Measurements from ENCODE around the gene GGA3. TPM values are rescaled to one million over a fixed set of nuclear protein-coding genes. Genes with fewer than 3 reads are reported as not detected.
"Not testable (repeated sequence)": the region's sequence is repeated elsewhere in the genome, so short reads cannot be mapped to it uniquely, and the experiment has no call there.

GGA3 gene, protein sequence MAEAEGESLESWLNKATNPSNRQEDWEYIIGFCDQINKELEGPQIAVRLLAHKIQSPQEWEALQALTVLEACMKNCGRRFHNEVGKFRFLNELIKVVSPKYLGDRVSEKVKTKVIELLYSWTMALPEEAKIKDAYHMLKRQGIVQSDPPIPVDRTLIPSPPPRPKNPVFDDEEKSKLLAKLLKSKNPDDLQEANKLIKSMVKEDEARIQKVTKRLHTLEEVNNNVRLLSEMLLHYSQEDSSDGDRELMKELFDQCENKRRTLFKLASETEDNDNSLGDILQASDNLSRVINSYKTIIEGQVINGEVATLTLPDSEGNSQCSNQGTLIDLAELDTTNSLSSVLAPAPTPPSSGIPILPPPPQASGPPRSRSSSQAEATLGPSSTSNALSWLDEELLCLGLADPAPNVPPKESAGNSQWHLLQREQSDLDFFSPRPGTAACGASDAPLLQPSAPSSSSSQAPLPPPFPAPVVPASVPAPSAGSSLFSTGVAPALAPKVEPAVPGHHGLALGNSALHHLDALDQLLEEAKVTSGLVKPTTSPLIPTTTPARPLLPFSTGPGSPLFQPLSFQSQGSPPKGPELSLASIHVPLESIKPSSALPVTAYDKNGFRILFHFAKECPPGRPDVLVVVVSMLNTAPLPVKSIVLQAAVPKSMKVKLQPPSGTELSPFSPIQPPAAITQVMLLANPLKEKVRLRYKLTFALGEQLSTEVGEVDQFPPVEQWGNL
- total RNA-seq = 100 to 1,000 TPM in 1 of 2 donors, 10 to 100 TPM in 1; 77.3 to 111 TPM

GRCh38 chr17:75261336-75262111 is at the start of gene GGA3, which contains the start of gene MRPS7:
TSS of gene GGA3 (minus strand) at chr17:75261606. CDS start at chr17:75261587, 19 bp downstream.
TSS of gene MRPS7 (plus strand) at chr17:75261879. CDS start at chr17:75261901, 22 bp downstream.
- peak; percentile 94 to 96 for ATAC-seq
- H3K36me3 Mint-ChIP-seq = peaks cover 6% of the 10 kb centered on the region
- H3K4me1 Mint-ChIP-seq (ENCODE audit: low read depth in 2 of 2) = peaks cover 44% of the 10 kb centered on the region in 2 donors

DNA sequence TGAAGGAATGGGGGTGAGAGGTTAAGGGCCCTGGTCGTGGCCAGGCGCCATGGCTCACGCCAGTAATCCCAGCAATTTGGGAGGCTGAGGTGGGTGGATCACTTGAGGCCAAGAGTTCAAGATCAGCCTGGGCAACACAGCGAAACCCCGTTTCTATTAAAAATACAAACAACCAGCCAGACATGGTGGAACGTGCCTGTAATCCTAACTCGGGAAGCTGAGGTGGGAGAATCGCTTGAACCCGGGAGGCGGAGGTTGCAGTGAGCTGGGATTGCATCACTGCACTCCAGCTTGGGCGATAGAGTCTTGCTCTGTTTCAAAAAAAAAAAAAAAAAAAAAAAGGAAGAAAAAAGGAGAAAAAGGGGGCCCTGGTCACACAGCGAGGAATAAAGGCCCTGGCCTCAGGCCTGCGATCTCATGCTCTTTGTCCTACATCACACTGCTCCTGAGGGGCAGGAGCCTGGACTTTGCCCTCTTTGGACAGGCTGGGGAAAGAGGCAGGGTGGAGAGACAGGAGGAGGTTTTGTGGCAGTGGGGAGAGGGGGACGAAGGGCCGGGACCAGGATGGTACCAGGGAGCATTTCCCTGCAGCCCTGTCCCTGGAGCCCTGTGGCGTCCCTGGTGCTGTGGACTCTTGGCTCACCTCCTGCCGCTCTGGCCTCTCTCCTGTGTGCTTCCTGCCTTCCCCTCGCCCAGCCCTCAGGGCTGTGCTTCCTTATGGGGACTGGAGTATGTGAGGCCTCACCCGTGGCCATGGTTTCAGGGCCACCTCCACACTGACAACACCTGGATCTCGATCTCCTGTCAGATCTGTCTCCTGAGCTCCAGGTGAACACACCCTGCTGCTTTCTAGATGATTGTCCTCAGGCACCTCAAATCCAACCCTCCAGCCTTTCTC is 47.6 kb upstream of the GGA3 start:
- Mint-ChIP-seq H3K4me3 (no peak overlapping the region), H3K27me3 (no peaks in the 10 kb centered on the region), H3K27ac (peak overlapping the region in 1 of 2 donors; percentile 3), H3K4me1 (ENCODE audit: low read depth in 2 of 2) (peaks cover 5 to 11% of the 10 kb centered on the region in 2 donors), H3K36me3 (no peaks in the 10 kb centered on the region), H3K9me3 (no peaks in the 10 kb centered on the region)
- no peak for DNase-seq (ENCODE audit: low spot score)
- no peak for ATAC-seq

More at GRCh38 chr17:75261336-75262111, at the start of gene GGA3, which contains the start of gene MRPS7:
- no peaks in the 10 kb centered on the region for H3K27me3 Mint-ChIP-seq
- H3K27ac Mint-ChIP-seq = peak within 1 kb of the TSS; percentile 99 to 100
- peak; percentile 96 for DNase-seq (ENCODE audit: low spot score)
- H3K9me3 Mint-ChIP-seq = no peaks in the 10 kb centered on the region
- H3K4me3 Mint-ChIP-seq = peak within 1 kb of the TSS; percentile 100

- no peak for ATAC-seq
Observed at GRCh38 chr17:75307957-75308731, 46.7 kb upstream of the GGA3 start.

GRCh38 chr17:75301502-75302206 is 40.2 kb upstream of the GGA3 start:
- ATAC-seq (no peak), DNase-seq (ENCODE audit: low spot score) (no peak)
- peaks cover 2 to 7% of the 10 kb centered on the region in 2 donors for H3K4me1 Mint-ChIP-seq (ENCODE audit: low read depth in 2 of 2)

More at GRCh38 chr17:75307957-75308731, 46.7 kb upstream of the GGA3 start:
- Mint-ChIP-seq H3K36me3 (no peaks in the 10 kb centered on the region), H3K27ac (peak overlapping the region in 1 of 2 donors; percentile 5), H3K27me3 (no peaks in the 10 kb centered on the region), H3K9me3 (no peaks in the 10 kb centered on the region), H3K4me1 (ENCODE audit: low read depth in 2 of 2) (peaks cover 0 to 6% of the 10 kb centered on the region in 2 donors), H3K4me3 (no peak overlapping the region)
- DNase-seq (ENCODE audit: low spot score) = no peak

GRCh38 chr17:75301049-75301448 is 39.6 kb upstream of the GGA3 start:
- no peaks in the 10 kb centered on the region for H3K9me3 Mint-ChIP-seq
- no peaks in the 10 kb centered on the region for H3K27me3 Mint-ChIP-seq
- no peak overlapping the region for H3K4me3 Mint-ChIP-seq
- DNase-seq (ENCODE audit: low spot score) (no peak), ATAC-seq (peak in 1 of 2 donors; percentile 17)
- peaks cover 2 to 7% of the 10 kb centered on the region in 2 donors for H3K4me1 Mint-ChIP-seq (ENCODE audit: low read depth in 2 of 2)
- peak overlapping the region; percentile 12 to 26 for H3K27ac Mint-ChIP-seq
- H3K36me3 Mint-ChIP-seq = no peaks in the 10 kb centered on the region

More at GRCh38 chr17:75301502-75302206, 40.2 kb upstream of the GGA3 start:
- H3K4me3 Mint-ChIP-seq = no peak overlapping the region
- H3K9me3 Mint-ChIP-seq = no peaks in the 10 kb centered on the region
- no peaks in the 10 kb centered on the region for H3K27me3 Mint-ChIP-seq
- no peak overlapping the region for H3K27ac Mint-ChIP-seq
- no peaks in the 10 kb centered on the region for H3K36me3 Mint-ChIP-seq

DNA sequence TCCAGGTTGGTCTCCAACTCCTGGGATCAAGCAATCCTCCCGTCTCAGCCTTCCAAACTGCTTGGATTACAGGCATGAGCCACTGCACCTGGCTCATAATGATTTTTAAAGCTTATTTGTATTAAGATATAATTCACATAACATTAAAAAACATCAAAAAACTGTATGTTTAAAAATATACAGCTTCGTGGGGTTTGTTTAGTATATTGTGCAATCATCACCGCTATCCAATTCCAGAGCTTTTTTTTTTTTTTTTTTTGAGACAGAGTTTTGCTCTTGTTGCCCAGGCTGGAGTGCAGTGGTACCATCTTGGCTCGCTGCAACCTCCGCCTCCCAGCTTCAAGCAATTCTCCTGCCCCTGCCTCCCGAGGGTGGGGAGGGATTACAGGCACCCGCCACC is 38.9 kb upstream of the GGA3 start:
- Mint-ChIP-seq H3K27me3 (no peaks in the 10 kb centered on the region), H3K27ac (peak overlapping the region in 1 of 2 donors; percentile 26), H3K4me3 (no peak overlapping the region), H3K4me1 (ENCODE audit: low read depth in 2 of 2) (peaks cover 4 to 14% of the 10 kb centered on the region in 2 donors), H3K36me3 (no peaks in the 10 kb centered on the region), H3K9me3 (no peaks in the 10 kb centered on the region)
- DNase-seq (ENCODE audit: low spot score) = no peak
- no peak for ATAC-seq

DNA sequence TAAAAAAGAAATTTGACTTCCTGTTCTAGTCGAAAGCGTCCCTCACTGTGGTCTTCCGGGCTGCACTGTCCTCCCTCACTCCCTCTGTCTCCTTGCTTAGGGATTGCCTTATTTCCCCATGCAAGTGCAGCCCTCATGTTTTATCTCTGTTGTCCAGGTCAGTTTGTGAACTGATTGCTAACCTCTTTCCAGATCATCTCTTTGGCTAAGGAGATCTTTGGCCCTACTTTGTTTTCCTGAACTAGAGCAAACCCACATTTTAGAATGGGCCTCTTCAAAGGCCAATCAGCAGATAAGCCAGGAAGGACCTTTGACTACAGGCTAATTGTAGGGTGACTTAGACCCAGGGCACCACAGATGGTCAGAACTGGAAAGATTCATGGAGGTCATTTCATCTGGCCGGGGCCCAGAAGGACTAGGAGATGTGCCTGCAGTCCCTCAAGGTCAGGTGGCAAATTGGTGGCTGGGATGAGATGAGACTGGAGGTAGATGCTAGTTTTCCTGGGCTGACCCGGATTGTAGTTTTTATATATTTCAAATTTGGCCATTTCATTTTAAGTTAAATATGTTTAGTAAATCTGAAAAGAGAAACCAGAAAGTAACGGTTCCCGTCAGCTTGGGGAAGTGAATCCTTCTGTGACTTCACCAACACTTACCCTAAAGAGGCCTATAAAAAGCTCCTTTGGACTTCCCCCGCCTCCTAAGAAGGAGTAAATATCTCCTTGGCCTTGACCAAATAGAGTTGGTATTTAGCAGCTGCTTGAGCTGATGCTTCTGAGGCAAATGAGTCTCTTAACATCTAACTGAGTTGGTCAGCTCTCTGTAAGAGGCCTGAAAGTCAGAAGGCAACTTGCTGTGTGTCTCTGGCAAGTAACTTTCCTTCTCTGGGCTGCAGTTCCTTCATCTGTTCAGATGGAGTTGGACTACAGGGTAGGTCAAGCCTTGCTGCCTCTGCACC is 34.1 kb upstream of the GGA3 start:
- ATAC-seq (peak; percentile 88 to 91), DNase-seq (ENCODE audit: low spot score) (peak; percentile 65)
- Mint-ChIP-seq H3K4me1 (ENCODE audit: low read depth in 2 of 2) (peaks cover 9 to 22% of the 10 kb centered on the region in 2 donors), H3K27ac (peak overlapping the region; percentile 87 to 94), H3K9me3 (no peaks in the 10 kb centered on the region), H3K27me3 (no peaks in the 10 kb centered on the region), H3K36me3 (no peaks in the 10 kb centered on the region), H3K4me3 (peak overlapping the region; percentile 81)

GRCh38 chr17:75292810-75293448 is 31.5 kb upstream of the GGA3 start:
- peak overlapping the region in 1 of 2 donors; percentile 51 for H3K27ac Mint-ChIP-seq
- DNase-seq (ENCODE audit: low spot score); H3K36me3 Mint-ChIP-seq; ATAC-seq; H3K27me3 Mint-ChIP-seq; H3K9me3 Mint-ChIP-seq; H3K4me3 Mint-ChIP-seq: not testable (repeated sequence)
- peaks cover 22 to 31% of the 10 kb centered on the region in 2 donors for H3K4me1 Mint-ChIP-seq (ENCODE audit: low read depth in 2 of 2)

DNA sequence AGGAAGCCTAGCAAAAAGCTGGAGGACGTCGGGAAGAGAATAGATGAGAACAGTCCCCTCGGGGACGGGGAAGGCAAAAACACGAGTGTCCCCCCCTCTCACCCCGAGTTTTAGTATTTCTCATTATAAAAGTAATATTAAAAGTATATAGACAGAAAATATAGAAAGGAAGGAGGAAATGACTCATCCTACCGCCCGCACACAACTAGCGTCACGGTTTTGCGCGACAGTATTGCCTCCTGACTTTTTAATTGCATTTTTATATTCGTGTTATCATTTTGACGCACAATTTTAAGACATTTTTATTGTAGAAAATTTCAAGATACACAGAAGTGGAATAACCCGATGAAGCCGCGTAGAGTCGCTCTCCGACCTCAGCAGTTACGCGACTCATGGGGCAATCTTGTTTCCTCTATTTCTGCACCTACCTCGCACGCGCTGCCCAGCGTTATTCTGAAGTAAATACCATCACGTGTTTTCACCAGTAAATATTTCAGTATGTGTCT is 28.5 kb upstream of the GGA3 start:
- Mint-ChIP-seq H3K36me3 (peaks cover 5% of the 10 kb centered on the region), H3K4me3 (peak overlapping the region; percentile 99), H3K27me3 (no peaks in the 10 kb centered on the region), H3K9me3 (no peaks in the 10 kb centered on the region), H3K27ac (peak overlapping the region; percentile 99), H3K4me1 (ENCODE audit: low read depth in 2 of 2) (peaks cover 15 to 18% of the 10 kb centered on the region in 2 donors)
- ATAC-seq (peak; percentile 25 to 35), DNase-seq (ENCODE audit: low spot score) (peak; percentile 67)

DNA sequence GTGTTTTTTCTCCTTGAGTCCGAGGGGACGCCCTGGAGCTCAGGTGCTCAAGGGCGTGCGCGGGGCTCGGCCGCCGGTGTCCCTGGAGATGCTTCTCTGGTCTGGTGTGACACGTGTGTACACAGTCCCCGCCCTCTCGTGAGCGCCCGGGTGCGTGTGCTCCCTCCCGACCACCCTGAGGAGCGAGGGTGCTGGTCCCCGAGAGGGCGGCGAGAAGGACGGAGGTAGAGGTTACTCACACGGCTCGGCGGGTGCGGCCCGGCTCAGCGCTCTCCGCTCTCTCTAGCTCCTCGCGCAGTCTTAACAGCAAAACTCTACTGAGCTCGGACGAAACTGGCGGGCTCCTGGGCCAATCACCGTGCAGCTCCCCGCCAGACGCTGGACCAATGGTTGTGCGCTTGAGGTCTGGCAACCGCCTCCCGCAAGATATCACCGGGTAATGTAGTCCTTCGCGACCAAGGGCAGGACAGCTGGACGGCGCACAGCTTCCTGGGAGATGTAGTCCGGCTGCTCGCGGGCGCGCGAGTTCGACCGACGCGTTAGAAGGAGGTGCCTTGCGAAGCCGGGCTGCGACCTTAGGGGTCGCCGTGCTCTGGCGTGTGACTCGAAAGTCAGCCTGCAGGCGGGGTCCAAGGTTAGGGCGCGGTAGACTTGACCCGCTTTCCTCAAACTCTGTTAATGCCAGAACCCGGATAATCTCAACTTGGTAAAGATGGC is 27.9 kb upstream of the GGA3 start, which contains the start of gene SLC25A19:
TSS of gene SLC25A19 (minus strand) at position 319 of the 717 bp plus-strand sequence. CDS start 2,669 bp downstream, outside the sequence.
- H3K36me3 Mint-ChIP-seq = peaks cover 5% of the 10 kb centered on the region
- H3K9me3 Mint-ChIP-seq = no peaks in the 10 kb centered on the region
- peaks cover 15 to 18% of the 10 kb centered on the region in 2 donors for H3K4me1 Mint-ChIP-seq (ENCODE audit: low read depth in 2 of 2)

More for the DNA sequence above, 27.9 kb upstream of the GGA3 start, which contains the start of gene SLC25A19:
- Mint-ChIP-seq H3K27ac (peak within 1 kb of the TSS; percentile 99), H3K4me3 (peak within 1 kb of the TSS; percentile 99), H3K27me3 (no peaks in the 10 kb centered on the region)
- peak; percentile 98 to 99 for ATAC-seq
- peak; percentile 97 for DNase-seq (ENCODE audit: low spot score)
